GM18867 (cell line): Measurements from ENCODE around the gene TM2D3.
"Not testable (repeated sequence)": the region's sequence is repeated elsewhere in the genome, so short reads cannot be mapped to it uniquely, and the experiment has no call there.

Source experiments
- ATAC-seq: cut with Tn5 transposase; IDR thresholded peaks from one replicate; pipeline ENCODE4 v1.9.1; 2021; ENCODE audit warnings: mild to moderate bottlenecking, moderate library complexity; ENCODE audit not compliant: unreplicated experiment

TM2D3 gene

DNA sequence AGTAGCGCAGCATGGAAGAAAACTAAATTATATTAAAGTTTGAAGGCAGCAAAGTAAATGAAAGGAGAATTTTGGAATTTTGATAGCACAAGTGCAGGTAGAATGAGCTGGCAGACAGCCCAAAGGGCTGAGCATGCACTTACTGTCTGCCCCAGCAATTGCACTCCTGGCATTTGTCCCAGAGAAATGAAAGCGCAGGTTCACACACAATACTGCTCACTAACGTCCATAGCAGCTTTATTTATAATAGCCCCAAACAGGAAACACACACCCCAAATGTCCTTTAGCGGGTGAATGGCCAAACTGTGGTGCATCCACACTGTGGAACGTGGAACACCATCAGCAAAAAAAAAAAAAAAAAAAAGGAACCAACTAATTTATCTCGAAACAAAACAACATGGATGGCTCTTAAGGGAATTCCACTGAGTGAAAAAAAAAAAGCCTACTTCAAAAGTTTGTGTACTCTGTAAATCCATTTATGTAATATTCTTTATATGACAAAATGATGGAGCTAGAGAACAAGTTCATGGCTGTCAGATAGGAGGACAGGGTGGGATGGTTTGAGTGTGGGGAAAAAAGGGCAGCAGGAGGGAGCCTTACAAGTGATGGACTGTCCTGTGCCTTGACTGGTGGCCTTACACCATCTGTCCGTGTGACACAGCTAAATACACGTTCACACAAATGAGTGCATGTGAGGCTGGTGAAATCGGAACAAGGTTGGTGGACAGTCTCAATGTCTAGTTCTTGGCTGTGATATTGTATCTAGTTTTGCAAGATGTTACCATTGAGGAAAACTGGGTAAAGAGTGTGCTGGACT is 6.0 kb upstream of the TM2D3 start:
- ATAC-seq: no peak

DNA sequence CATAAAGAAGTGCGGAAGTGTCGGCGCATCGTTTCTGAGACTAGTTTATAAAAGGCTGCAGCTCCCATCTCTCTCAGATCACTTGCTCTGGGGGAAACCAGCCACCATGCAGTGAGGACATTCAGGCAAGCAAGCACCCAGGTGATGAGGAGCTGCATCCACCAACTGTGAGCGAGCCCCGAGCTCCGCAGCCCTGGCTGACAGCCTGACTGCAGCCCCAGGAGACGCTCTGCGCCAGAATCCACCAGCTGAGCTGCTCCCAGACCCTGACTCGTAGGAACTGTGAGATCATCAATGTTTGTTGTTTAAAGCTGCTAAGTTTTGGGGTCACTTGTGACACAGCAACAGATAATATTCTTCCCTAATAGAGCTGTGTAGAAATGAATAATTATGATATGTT is 5.0 kb upstream of the TM2D3 start:
- no peak for ATAC-seq

DNA sequence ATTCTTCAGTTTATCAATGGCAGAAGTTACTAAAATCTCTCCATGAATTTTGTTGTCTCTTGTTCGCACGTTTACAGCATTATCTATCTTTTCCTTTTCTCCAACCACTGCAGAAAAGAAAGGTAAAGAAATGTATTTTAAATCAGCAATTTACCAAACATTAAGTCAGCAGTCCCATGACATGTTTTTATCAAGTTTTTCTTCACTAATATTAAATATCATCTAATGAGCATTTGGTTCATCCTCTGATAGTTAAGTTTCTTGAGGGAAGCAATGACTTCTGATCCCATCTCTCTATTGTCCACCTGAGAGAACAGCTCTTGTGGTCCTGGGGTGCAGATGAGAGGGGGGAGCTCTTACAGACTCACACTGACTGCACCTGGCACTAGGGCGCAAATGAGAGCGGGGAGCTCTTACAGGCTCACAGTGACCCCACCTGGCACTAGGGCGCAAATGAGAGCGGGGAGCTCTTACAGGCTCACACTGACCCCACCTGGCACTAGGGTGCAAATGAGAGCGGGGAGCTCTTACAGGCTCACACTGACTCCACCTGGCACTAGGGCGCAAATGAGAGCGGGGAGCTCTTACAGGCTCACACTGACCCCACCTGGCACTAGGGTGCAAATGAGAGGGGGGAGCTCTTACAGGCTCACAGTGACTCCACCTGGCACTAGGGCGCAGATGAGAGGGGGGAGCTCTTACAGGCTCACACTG is 2.6 kb upstream of the TM2D3 start:
- not testable (repeated sequence) for ATAC-seq

DNA sequence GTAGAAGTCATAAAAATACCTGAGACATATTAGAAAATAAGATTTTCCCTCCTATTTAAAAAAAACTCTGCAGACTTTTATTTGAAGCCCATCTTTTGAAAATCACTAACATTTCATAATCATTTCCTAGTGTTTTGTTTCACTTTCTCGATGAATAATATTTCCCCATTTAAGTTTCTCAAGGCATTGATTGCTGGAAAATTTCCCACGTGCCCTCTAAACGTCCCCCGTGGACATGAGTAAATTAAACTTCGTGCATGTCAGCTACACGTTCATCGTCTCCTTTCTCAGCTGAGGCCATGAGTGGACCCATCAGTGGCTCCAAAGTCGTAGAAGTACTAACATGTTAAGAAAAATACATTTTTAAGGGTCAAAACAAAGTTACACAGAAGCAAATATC is 2.0 kb upstream of the TM2D3 start:
- no peak for ATAC-seq

DNA sequence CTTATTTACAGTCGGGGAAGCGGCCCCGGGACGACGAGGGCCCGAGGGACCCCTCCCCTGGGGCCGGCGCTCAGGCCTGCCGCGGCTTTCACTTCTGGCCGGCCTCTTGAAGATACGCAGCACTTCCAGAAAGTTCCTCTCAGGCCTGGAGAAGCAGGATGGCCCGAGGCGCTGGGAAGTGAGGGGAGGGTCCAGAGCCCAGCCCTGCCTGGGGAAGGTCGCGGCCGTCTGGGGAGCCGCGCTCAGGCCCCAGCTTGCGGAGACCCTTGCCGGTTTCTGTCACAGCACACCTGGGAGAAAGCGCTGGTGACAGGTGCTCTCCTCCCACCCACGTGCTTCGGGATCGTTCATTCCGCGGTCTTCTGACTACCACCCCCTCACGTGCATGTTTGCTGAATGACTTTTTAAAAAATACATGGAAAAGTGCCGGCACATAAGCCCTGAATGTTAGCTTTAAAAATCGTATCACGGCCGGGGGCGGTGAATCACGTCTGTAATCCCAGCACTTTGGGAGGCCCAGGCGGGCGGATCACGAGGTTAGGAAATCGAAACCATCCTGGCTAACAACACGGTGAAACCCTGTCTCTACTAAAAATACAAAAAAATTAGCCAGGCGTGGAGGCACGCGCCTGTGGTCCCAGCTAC is 727 bp upstream of the TM2D3 start:
- no peak for ATAC-seq

DNA sequence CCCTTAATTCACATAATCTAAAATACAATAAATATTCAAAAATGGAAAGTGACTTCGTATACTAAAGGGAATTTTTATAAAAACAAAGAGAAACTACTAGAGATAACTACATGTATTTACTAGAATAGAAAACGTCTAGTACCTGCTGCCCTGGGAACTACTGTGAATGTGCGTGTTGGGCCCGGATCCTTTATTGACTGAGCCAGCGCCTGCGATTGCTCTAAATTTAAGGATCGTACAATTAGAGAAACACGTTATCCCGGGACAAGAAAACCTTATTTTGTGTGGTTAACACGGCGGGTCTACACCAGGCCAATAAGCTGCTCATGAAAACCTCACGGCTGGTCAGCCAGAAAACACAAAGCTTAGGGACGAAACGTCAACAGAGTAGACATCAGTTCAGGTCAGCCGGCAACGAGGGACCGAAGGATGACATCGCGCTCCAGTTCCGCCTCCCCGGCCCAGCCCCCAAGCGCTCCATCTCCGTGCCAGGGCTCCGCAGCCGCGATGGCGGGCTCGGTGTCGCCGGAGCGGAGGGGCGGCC is 555 bp downstream of the TM2D3 start:
- ATAC-seq: peak; percentile 48

DNA sequence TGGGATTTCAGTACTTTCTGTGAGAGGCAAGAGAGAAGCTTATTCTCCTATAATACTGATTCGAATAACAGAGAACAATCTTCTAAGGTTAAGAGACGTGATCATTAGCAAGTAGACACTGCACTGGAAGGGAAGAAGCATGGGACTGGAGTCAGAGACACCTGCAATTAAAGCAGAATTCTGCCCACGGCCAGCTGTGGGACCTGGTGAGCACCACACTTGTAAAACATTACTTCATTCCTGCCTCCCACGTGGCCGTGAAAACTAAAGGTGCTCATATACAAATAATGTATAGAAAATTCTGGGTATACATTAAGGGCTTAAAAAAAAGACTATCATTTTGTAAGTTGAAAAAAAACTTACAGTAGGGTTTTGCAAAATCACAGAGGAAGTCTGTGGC is 2.0 kb downstream of the TM2D3 start:
- ATAC-seq: no peak

DNA sequence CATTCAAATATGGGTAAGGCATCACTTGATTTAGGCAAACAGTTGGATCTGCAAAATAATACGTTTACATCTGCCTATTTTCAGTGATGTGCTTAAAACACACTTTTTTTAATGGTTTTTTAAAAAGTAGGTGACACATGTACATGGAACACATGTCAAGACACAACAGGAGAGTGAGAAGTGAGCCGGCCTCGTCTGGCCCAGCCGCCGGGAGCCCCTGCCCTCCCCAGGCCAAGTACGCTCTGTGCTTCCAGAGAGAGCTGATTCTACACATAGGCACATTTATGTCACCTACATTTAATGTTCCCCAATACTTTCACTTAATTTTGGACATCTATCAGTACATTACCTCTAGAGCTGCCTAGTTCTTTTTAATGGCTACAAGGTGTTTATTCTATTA is 3.8 kb downstream of the TM2D3 start:
- ATAC-seq: no peak

DNA sequence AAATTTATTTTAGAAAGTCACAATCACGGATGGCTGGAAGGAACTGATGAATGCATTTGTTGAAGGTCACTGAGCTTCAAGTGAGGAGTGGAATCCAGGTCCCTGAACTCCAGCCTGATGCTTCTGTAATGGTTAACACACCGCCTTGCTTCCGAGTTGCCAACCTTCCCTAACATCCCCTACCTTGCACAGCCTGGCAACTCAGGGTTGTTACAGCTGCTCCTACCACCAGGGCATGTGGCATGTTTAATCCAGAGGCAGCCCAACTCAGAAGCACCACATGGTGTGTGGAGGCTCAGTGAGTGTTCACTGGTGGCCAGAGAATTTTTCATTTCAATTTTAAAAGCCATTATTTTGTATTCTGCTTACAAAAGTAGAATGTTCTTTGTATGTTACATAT is 4.9 kb downstream of the TM2D3 start:
- no peak for ATAC-seq

DNA sequence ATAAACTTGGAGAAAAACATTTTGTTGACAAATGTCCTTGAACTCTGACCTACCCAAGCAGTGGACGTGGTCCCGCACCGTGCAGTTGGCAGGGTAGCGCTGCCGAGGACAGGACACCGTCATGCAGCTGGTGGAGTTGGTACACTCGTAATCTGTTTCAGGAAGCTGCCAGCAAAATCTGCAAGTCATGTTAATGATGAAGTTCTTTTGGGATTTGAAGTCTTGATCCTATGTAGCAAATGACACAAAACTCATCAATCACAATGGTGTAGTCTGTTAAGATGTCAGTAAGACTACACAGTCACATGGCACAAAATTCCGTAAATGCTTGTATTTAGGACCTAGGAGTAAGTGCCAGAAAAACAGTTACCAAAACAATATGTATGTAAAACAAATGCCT is 5.5 kb downstream of the TM2D3 start:
- ATAC-seq: no peak

DNA sequence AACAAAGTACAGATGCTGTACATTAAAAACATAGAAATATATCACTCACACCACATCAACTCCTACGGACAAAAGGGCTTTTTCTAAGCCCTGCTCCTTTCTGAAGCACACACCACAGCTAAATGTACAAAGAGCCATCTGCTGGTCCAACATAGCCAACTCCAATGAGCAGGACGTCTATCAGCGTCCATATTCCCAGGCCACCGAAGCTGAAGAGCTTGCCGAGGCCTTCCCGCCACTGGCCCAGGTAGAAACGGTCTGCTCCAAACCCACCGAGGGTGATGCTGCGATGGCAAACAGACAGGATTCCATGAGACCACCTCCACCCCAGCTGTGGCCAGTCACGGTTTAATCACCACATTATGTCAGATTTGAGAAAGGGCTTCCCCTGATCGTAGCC is 9.8 kb downstream of the TM2D3 start:
- no peak for ATAC-seq

DNA sequence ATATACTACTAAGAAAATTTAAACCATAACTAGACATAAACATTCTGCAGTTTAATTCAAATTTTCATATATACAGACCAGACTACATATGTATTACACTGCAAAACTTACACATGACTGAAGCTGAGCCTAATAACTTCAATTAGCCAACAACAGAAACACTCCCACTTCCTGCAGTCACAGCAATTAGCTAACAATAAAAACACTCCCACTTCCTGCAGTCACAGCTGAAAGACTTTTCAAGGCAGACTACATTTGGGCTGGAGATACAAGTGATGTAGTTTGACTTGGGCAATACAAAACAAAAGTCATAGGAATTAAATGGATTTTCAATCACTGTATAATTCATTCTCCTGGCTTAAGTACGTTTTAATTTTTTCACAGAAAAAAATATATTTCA is 10.3 kb downstream of the TM2D3 start:
- ATAC-seq: no peak

DNA sequence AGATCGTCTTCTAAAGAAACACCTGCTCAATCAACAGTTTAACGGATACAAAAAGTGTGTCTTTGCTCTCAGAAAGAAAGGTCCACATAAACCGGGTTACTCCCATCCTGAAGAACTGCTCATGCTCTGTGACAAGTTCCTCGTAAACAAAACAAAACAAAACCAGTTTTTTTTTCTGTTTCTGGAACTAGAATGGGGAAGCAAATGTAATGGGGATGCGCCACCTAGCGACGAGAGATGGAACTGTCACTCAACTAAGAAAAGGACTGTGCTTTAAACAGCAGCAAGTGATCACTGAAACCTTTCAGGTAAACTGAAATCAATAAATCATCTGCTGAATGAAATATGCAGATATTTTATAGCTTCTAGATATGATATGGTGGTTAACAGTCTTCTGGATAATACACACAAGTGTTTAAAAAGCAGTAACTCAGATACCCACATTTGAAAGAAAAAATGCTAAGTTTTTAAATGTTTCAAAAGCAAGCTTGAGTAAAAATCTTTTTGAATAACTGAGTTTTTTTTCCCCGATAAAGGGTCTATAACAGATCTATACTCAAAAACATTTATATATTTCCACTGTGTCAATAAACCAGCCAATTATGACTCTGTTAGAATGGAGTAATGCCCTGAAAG is 10.9 kb downstream of the TM2D3 start:
- peak; percentile 70 for ATAC-seq

DNA sequence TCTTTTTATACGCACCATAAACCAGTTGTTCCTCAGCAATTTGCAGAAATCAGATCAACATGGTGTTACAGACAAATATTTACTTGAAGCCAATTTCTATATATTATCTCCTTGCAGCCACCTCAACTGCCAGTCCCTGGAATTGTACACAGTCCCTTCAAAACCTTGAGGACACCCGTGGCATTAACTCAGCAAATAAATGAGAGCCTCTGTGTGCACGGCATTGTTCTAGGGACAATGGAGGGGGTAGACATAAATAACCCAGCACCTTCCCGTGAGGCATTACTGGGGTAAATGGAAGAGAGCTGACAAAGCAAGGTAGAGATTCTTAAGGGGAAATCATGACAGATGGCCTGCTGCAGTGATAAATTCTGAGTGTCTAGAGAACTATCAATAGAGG is 12.5 kb downstream of the TM2D3 start:
- no peak for ATAC-seq

DNA sequence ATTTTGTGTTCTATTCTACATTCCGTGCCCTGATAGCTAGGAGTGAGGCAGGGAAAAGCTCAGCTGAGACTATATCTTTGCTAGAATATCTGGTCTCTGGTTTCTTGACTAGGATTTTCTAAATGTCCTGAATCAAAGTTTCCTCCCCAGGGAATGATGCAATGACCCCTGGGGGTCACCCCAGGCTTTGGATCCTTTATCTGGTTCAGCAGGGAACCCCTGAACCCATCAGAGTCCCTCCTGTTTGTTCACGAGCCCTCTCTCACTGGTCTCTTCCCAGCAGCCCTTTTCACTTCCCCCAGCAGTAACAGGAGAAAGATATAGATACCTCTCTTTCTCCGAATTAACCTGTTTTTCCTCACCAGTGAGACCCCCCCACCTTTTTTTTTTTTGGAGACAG is 14.3 kb downstream of the TM2D3 start:
- no peak for ATAC-seq

DNA sequence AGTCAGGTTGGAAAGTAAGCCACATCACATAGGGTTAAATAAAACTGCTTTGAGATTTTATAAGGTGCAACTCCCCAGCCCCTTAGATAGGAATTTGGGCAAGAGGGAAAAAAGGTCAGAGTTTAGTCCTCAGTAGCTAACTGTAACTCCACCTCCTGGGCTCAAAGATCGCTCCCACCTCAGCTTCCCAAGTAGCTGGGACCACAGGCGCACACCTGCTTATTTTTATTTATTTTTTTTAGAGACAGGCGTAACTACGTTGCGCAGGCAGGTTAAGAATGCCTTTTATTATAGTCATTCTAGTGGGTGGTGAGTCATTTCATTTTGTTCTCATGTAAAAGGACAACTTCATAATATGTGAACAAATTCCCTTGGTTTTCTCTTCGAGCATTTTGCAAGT is 14.7 kb downstream of the TM2D3 start:
- ATAC-seq: no peak

DNA sequence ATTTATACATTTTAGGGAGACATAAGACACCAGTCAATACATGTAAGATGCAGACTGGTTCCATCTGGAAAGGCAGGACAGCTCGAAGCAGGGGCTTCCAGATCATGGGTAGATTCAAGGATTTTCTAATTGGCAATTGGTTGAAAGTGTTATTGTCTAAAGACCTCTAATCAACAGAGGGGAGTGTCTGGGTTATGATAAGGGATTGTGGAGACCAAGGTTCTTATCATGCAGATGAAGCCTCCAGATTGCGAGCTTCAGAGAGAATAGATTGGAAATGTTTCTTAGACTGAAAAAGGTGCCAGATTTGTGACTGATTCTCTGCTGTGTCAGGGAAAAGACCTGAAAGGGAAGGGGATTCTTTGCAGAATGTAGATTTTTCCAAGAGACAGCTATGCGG is 15.1 kb downstream of the TM2D3 start:
- no peak for ATAC-seq

DNA sequence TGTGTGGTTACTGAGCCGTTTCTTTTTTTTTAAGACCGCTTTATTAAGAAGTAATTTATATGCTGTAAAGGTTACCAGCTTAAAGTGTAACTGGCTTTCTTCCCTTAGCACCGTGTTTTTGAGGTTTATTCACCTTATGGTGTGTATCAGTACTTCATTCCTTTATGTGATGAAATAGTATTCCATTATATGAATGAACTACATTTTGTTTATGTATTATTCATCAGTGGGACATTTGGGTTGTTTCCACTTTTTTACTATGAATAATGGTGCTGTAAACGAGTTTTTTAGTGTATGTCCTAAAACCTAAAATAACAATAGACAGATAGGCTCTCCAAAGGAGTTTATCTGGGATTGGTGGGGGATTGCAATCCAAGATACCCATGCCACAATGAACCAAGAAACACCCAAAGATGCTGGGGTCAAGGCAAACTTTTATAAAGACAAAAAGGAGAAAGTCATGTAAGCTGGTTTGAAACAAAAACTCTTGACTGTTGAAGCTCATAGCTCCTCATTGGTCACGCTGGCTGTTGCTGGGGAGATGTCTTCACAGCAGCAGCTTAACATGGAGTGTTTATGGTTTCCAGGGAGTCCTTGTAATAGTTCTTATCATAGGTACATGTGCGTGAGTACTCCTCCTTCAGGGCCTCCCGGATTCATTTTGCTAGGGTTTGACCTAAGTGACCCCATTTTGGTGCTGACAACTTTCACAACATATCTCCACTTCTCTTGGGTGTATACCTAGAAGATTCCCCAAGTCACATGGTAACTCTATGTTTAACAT is 16.0 kb downstream of the TM2D3 start:
- no peak for ATAC-seq

DNA sequence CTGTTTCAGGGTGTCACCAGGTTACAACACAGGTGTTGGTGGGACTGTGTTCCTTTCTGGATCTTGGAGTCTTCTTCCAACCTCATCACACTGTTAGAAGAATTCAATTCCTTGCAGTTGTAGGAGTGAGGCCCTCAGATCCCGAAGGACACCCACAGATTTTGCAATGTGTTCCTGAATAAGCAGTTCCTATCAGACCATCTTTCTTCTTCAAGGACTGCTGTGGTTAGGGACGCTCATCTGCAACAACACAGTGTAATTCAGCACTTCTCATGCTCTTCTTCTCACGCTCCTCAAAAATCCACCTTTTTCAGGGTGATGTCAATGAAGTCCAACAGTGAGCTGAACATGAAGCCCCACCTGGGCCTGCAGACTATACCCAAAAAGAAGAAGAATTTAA is 18.8 kb downstream of the TM2D3 start:
- no peak for ATAC-seq

DNA sequence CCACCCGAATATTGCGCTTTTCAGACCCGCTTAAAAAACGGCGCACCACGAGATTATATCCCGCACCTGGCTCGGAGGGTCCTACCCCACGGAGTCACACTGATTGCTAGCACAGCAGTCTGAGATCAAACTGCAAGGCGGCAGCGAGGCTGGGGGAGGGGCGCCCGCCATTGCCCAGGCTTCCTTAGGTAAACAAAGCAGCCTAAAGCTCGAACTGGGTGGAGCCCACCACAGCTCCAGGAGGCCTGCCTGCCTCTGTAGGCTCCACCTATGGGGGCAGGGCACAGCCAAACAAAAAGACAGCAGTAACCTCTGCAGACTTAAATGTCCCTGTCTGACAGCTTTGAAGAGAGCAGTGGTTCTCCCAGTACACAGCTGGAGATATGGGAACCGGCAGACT is 25.5 kb downstream of the TM2D3 start:
- not testable (repeated sequence) for ATAC-seq

DNA sequence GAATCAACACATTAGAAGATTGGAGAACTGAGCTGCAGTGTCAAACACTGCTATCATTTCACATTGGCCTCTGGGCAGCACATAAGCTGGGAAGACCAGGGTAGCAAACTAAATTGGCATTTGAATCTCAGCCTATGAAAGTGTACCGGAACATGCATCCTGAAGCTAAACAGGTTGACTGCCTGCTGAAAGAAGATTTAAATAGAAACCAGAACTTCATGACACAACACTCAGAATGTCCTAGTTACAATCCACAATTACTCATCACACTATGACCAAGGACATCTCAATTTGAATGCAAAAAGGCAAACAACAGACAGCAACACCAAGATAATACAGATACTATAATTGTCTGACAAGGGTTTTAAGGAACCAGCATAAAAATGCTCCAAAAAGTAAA is 26.2 kb downstream of the TM2D3 start:
- no peak for ATAC-seq
